Measurements from ENCODE around the gene B4GALT3. TPM values are rescaled to one million over a fixed set of nuclear protein-coding genes. Genes with fewer than 3 reads are reported as not detected.

Gene B4GALT3
- total and polyA plus RNA-seq, 12 donors = 21.9 to 38.8 (median 29.8) TPM

GRCh38 chr1:161201836-161202712 lies 24.8 kb upstream of the B4GALT3 start, which contains the start of gene NDUFS2:
TSS of gene NDUFS2 (plus strand) at chr1:161202367. CDS start at chr1:161202386, 19 bp downstream.
- peak within 1 kb of the TSS; percentile 86 to 99 (median 93) for H3K27ac ChIP-seq
- peak; percentile 51 to 88 for TF ChIP-seq POLR2A (IDR thresholded peaks at IDR 0.05)
- TF ChIP-seq CTCF (IDR thresholded peaks at IDR 0.05) = peak in 1 of 6 experiments; percentile 3
- H3K36me3 ChIP-seq (replicated peaks in 1 of 2) = peaks cover 0 to 32% of the 10 kb centered on the region in 2 donors
- WGBS, 4 donors = 2 to 8% (median 2%) methylated on average over 20 to 53 of the region's 53 CpGs
- peaks cover 51 to 81% of the 10 kb centered on the region in 2 donors for H3K4me1 ChIP-seq (replicated peaks in 1 of 2)
- H3K9me3 ChIP-seq (replicated peaks in 1 of 3) = no peaks in the 10 kb centered on the region
- intact Hi-C loops (cut with DNase I) = no loop called here
- H3K4me3 ChIP-seq = peak within 1 kb of the TSS; percentile 52 to 83 (median 73)
- peak; percentile 96 to 100 (median 99) for DNase-seq
- no peaks in the 10 kb centered on the region for H3K27me3 ChIP-seq

GRCh38 chr1:161200992-161201835 lies 23.9 kb upstream of the B4GALT3 start:
- peak overlapping the region; percentile 86 to 99 (median 93) for H3K27ac ChIP-seq
- WGBS, 4 donors = 36 to 50% (median 44%) methylated on average over 12 to 13 of the region's 13 CpGs
- H3K4me3 ChIP-seq = peak overlapping the region in 2 of 4 donors; percentile 68 to 78
- H3K27me3 ChIP-seq = no peaks in the 10 kb centered on the region
- intact Hi-C loops (cut with DNase I) = no loop called here
- TF ChIP-seq POLR2A (IDR thresholded peaks at IDR 0.05) (no peak), CTCF (IDR thresholded peaks at IDR 0.05) (no peak)
- DNase-seq = peak in 6 of 7 donors; percentile 68 to 86 (median 72)
- H3K9me3 ChIP-seq (replicated peaks in 1 of 3) = no peaks in the 10 kb centered on the region
- H3K36me3 ChIP-seq (replicated peaks in 1 of 2) = peaks cover 0 to 23% of the 10 kb centered on the region in 2 donors
- peaks cover 42 to 80% of the 10 kb centered on the region in 2 donors for H3K4me1 ChIP-seq (replicated peaks in 1 of 2)

GRCh38 chr1:161200421-161200991 lies 23.2 kb upstream of the B4GALT3 start:
- no peak for TF ChIP-seq CTCF (IDR thresholded peaks at IDR 0.05)
- H3K36me3 ChIP-seq (replicated peaks in 1 of 2) = peaks cover 0 to 20% of the 10 kb centered on the region in 2 donors
- H3K9me3 ChIP-seq (replicated peaks in 1 of 3) = no peaks in the 10 kb centered on the region
- no peak overlapping the region for H3K4me3 ChIP-seq
- peak overlapping the region; percentile 86 to 99 (median 93) for H3K27ac ChIP-seq
- peak in 1 of 7 donors; percentile 19 for DNase-seq
- WGBS, 4 donors = 58 to 70% (median 60%) methylated on average over 5 of the region's 5 CpGs
- no peaks in the 10 kb centered on the region for H3K27me3 ChIP-seq
- H3K4me1 ChIP-seq (replicated peaks in 1 of 2) = peaks cover 35 to 75% of the 10 kb centered on the region in 2 donors
- intact Hi-C loops (cut with DNase I) = no loop called here
